HepG2 (cell line): Measurements from ENCODE around the gene ZBED3. TPM values are rescaled to one million over a fixed set of nuclear protein-coding genes. Genes with fewer than 3 reads are reported as not detected.
A peak's percentile ranks its signal among the peaks of the same experiment; 100 is the strongest.

Source experiments
- FOXJ3 ChIP-seq: sonication (generic); formaldehyde crosslinking; IDR thresholded peaks from 2 replicates; pipeline ENCODE4 v1.4.0; 2020; ENCODE audit warnings: missing genetic modification reagents, mild to moderate bottlenecking, borderline replicate concordance
- FOXO1 ChIP-seq: sonication (generic); formaldehyde crosslinking; IDR thresholded peaks from 2 replicates; pipeline ENCODE4 v1.4.0; 2020; ENCODE audit warnings: missing genetic modification reagents
- GABPB1 ChIP-seq: IDR thresholded peaks from 2 replicates; pipeline ENCODE4 v1.6.1; 2016; ENCODE audit warnings: mild to moderate bottlenecking, missing genetic modification reagents, moderate library complexity, missing compliant biosample characterization
- IKZF4 ChIP-seq: sonication (generic); formaldehyde crosslinking; IDR thresholded peaks from 2 replicates; pipeline ENCODE4 v1.5.1; 2020; ENCODE audit warnings: borderline replicate concordance, mild to moderate bottlenecking, low read depth, missing genetic modification reagents; ENCODE audit errors: not compliant biosample characterization
- RBM22 ChIP-seq: fragments of 200-400 bp; formaldehyde crosslinking; optimal IDR thresholded peaks from 2 replicates; pipeline ENCODE3; 2017; ENCODE audit warnings: mild to moderate bottlenecking, low read length, moderate library complexity
- TAF1 ChIP-seq: sonication (generic); formaldehyde crosslinking; IDR thresholded peaks from 2 replicates; pipeline ENCODE4 v1.4.0; 2020; ENCODE audit warnings: missing genetic modification reagents
- ZNF543 ChIP-seq: sonication (generic); formaldehyde crosslinking; IDR thresholded peaks from 2 replicates; pipeline ENCODE4 v1.4.0; 2020; ENCODE audit warnings: mild to moderate bottlenecking, missing genetic modification reagents
- ZNF678 ChIP-seq: sonication (generic); formaldehyde crosslinking; IDR thresholded peaks from 2 replicates; pipeline ENCODE4 v1.4.0; 2020; ENCODE audit warnings: mild to moderate bottlenecking, missing genetic modification reagents
- ZNF766 ChIP-seq: sonication (generic); formaldehyde crosslinking; IDR thresholded peaks from 2 replicates; pipeline ENCODE4 v1.5.0; 2020; ENCODE audit warnings: missing genetic modification reagents, borderline replicate concordance
- ZNF878 ChIP-seq: sonication (generic); formaldehyde crosslinking; IDR thresholded peaks from 2 replicates; pipeline ENCODE4 v1.8.1; 2023; ENCODE audit warnings: mild to moderate bottlenecking, missing genetic modification reagents, moderate library complexity
- polyA plus RNA-seq, 8 experiments: library from polyadenylated mRNA; depleted of rRNA in 3 of 8; stranded (reverse) in 7 of 8; unstranded in 1 of 8; fragments of >200 nt; fragmentation: Illumina TruSeq in 4 of 8; extraction: Trizol in 4 of 8; gene quantifications; 2 replicates each; pipeline versions ENCODE4 v1.2.1 to v1.2.3, GENCODE V29; 2011 to 2016; ENCODE audit warnings: low read depth in 4 of 8, missing spikeins in 1 of 8, mixed read lengths in 1 of 8; ENCODE audit not compliant: insufficient read depth in 1 of 8
- total RNA-seq, 5 experiments: library from RNA; depleted of rRNA; stranded (reverse); fragments of >200 nt; fragmentation: Illumina TruSeq; extraction: Trizol; gene quantifications; 2 replicates each; pipeline ENCODE4 v1.2.3, GENCODE V29; 2016; ENCODE audit warnings: low read depth in 1 of 5
- TF ChIP-seq, protein P1 (sequence below): sonication (generic); formaldehyde crosslinking; IDR thresholded peaks from 2 replicates; pipeline ENCODE4 v1.8.0; 2022; ENCODE audit warnings: mild to moderate bottlenecking, missing genetic modification reagents, moderate library complexity
- TF ChIP-seq, protein P2 (sequence below): sonication (generic); formaldehyde crosslinking; IDR thresholded peaks from 2 replicates; pipeline ENCODE4 v1.5.1; 2020; ENCODE audit warnings: mild to moderate bottlenecking, missing genetic modification reagents
- TF ChIP-seq, protein P3 (sequence below): IDR thresholded peaks from 2 replicates; pipeline ENCODE4 v1.6.1; 2016; ENCODE audit warnings: mild to moderate bottlenecking, missing biosample characterization, missing genetic modification reagents
- TF ChIP-seq, protein P4 (sequence below): sonication (generic); formaldehyde crosslinking; conservative IDR thresholded peaks from 2 replicates; pipeline ENCODE4 v1.8.1; 2023; ENCODE audit warnings: missing genetic modification reagents
- TF ChIP-seq, protein P5 (sequence below): sonication (generic); formaldehyde crosslinking; IDR thresholded peaks from 2 replicates; pipeline ENCODE4 v1.4.0; 2020; ENCODE audit warnings: missing genetic modification reagents
- TF ChIP-seq, protein P6 (sequence below): IDR thresholded peaks from 2 replicates; pipeline ENCODE4 v1.6.1; 2012; ENCODE audit warnings: inconsistent platforms

The ZBED3 gene
- total and polyA plus RNA-seq, 2 of the 13 experiments (the other 11 are each of a cell fraction or from before 2014, with no cell fraction given) = 2.3 to 8.1 TPM

DNA sequence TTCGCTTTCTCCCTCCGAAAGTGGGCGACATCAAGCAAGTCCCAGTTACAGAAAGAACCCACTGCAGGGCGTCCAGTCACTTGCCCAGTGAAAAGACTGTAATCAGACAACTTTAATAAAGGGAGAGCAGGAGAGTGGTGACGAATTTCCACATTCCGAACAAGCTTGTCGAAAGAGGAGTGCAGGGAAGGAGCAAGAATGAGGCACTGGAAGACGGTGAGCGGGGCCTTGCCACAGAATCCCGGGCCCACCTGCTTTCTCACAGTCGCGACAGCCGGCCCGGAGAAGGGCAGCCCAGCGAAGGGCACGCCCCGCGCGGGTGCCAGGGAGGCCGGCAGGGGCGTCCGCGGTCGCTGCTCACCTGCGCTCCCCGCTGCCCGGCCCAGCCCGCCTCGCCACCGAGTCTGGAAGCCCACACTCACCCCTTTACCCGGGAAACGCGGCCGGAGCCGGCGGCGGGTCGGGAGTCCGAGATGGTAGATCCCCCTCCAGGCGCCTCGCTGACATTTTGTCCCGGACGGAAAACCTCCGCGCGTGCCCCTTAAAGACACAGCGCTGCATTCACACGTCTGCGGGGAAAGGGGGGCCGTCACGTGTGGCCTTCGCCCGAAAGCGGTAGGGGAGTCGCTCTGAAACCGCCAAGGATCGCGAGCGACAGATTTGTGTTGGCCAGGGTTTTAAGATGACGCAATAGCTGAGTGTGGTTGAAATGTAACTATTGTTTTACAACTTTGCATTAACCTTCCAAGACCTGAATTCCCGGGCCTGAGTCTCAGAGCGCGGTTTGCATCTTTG is at the start of gene ZBED3 (continued):
- TF ChIP-seq, protein P1, sequence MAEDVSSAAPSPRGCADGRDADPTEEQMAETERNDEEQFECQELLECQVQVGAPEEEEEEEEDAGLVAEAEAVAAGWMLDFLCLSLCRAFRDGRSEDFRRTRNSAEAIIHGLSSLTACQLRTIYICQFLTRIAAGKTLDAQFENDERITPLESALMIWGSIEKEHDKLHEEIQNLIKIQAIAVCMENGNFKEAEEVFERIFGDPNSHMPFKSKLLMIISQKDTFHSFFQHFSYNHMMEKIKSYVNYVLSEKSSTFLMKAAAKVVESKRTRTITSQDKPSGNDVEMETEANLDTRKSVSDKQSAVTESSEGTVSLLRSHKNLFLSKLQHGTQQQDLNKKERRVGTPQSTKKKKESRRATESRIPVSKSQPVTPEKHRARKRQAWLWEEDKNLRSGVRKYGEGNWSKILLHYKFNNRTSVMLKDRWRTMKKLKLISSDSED (CRISPR knock-in tag) = no peak; the same call in 1 of the 2 replicates
- TF ChIP-seq, protein P2, sequence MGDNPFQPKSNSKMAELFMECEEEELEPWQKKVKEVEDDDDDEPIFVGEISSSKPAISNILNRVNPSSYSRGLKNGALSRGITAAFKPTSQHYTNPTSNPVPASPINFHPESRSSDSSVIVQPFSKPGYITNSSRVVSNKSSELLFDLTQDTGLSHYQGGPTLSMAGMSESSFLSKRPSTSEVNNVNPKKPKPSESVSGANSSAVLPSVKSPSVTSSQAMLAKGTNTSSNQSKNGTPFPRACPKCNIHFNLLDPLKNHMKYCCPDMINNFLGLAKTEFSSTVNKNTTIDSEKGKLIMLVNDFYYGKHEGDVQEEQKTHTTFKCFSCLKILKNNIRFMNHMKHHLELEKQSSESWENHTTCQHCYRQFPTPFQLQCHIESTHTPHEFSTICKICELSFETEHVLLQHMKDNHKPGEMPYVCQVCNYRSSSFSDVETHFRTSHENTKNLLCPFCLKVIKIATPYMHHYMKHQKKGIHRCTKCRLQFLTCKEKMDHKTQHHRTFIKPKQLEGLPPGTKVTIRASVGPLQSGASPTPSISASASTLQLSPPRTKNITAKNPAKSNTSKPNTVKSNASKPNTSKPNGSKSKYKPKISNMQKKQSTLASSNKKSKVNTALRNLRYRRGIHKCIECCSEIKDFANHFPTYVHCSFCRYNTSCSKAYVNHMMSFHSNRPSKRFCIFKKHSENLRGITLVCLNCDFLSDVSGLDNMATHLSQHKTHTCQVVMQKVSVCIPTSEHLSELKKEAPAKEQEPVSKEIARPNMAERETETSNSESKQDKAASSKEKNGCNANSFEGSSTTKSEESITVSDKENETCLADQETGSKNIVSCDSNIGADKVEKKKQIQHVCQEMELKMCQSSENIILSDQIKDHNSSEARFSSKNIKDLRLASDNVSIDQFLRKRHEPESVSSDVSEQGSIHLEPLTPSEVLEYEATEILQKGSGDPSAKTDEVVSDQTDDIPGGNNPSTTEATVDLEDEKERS (CRISPR knock-in tag) = no peak; the same call in 1 of the 2 replicates
- TF ChIP-seq FOXO1 (CRISPR knock-in tag) = no peak
- peak; percentile 67 for TF ChIP-seq GABPB1
- peak; percentile 73 for TF ChIP-seq TAF1 (CRISPR knock-in tag)
- TF ChIP-seq, protein P3, sequence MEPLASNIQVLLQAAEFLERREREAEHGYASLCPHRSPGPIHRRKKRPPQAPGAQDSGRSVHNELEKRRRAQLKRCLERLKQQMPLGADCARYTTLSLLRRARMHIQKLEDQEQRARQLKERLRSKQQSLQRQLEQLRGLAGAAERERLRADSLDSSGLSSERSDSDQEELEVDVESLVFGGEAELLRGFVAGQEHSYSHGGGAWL (CRISPR knock-in tag) = peak; percentile 64; the same call in 1 of the 2 replicates
- TF ChIP-seq, protein P4, sequence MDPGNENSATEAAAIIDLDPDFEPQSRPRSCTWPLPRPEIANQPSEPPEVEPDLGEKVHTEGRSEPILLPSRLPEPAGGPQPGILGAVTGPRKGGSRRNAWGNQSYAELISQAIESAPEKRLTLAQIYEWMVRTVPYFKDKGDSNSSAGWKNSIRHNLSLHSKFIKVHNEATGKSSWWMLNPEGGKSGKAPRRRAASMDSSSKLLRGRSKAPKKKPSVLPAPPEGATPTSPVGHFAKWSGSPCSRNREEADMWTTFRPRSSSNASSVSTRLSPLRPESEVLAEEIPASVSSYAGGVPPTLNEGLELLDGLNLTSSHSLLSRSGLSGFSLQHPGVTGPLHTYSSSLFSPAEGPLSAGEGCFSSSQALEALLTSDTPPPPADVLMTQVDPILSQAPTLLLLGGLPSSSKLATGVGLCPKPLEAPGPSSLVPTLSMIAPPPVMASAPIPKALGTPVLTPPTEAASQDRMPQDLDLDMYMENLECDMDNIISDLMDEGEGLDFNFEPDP (CRISPR knock-in tag) = 0 out of 2 replicates have a peak, but pooled peaks have one; percentile 87
- TF ChIP-seq, protein P5, sequence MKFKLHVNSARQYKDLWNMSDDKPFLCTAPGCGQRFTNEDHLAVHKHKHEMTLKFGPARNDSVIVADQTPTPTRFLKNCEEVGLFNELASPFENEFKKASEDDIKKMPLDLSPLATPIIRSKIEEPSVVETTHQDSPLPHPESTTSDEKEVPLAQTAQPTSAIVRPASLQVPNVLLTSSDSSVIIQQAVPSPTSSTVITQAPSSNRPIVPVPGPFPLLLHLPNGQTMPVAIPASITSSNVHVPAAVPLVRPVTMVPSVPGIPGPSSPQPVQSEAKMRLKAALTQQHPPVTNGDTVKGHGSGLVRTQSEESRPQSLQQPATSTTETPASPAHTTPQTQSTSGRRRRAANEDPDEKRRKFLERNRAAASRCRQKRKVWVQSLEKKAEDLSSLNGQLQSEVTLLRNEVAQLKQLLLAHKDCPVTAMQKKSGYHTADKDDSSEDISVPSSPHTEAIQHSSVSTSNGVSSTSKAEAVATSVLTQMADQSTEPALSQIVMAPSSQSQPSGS (CRISPR knock-in tag) = peak; percentile 64; the same call in 1 of the 2 replicates
- TF ChIP-seq, protein P6, sequence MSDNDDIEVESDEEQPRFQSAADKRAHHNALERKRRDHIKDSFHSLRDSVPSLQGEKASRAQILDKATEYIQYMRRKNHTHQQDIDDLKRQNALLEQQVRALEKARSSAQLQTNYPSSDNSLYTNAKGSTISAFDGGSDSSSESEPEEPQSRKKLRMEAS = peak; percentile 78
- no peak; the same call in 1 of the 2 replicates for TF ChIP-seq ZNF766 (CRISPR knock-in tag)
- no peak for TF ChIP-seq ZNF878 (CRISPR knock-in tag)
- TF ChIP-seq IKZF4 = no peak
- TF ChIP-seq ZNF543 (CRISPR knock-in tag) = peak; percentile 71
- no peak for TF ChIP-seq FOXJ3 (CRISPR knock-in tag)
- TF ChIP-seq RBM22 = peak; percentile 42
- no peak for TF ChIP-seq ZNF678 (CRISPR knock-in tag)
